Fibroblast of villous mesenchyme (primary cell): ENCODE data around the gene NEGR1. TPM values are rescaled to one million over a fixed set of nuclear protein-coding genes. Genes with fewer than 3 reads are reported as not detected.

Experiments used
- DNase-seq: peaks from one replicate; pipeline ENCODE4 v3.0.0-alpha.2; 2010; ENCODE audit warnings: low read depth
- H3K4me3 ChIP-seq: 2 replicates; pipeline ENCODE4 v1.5.1; 2011; ENCODE audit warnings: low read depth, mild to moderate bottlenecking, low read length
- total RNA-seq: library from RNA; depleted of rRNA; stranded (reverse); fragments of >200 nt; gene quantifications from 2 replicates; pipeline ENCODE4 v1.2.3, GENCODE V29; 2012
- TF ChIP-seq, protein P1 (sequence below): IDR thresholded peaks from 2 replicates; pipeline ENCODE4 v1.5.1; 2012; ENCODE audit warnings: low read depth, mild to moderate bottlenecking, low read length; ENCODE audit not compliant: insufficient read depth

The NEGR1 gene
- total RNA-seq, 1 donor, result 13.8 TPM

- H3K4me3 ChIP-seq, result no peak overlapping the region
- DNase-seq, result no peak
- TF ChIP-seq, protein P1, sequence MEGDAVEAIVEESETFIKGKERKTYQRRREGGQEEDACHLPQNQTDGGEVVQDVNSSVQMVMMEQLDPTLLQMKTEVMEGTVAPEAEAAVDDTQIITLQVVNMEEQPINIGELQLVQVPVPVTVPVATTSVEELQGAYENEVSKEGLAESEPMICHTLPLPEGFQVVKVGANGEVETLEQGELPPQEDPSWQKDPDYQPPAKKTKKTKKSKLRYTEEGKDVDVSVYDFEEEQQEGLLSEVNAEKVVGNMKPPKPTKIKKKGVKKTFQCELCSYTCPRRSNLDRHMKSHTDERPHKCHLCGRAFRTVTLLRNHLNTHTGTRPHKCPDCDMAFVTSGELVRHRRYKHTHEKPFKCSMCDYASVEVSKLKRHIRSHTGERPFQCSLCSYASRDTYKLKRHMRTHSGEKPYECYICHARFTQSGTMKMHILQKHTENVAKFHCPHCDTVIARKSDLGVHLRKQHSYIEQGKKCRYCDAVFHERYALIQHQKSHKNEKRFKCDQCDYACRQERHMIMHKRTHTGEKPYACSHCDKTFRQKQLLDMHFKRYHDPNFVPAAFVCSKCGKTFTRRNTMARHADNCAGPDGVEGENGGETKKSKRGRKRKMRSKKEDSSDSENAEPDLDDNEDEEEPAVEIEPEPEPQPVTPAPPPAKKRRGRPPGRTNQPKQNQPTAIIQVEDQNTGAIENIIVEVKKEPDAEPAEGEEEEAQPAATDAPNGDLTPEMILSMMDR, result no peak
These were observed 809.0 kb downstream of the NEGR1 start for GRCh38 chr1:71473331-71473730.

- no peak for DNase-seq
- TF ChIP-seq, protein P1, result no peak
- H3K4me3 ChIP-seq, result no peak overlapping the region
These were observed 817.2 kb downstream of the NEGR1 start for GRCh38 chr1:71465093-71465492.

- H3K4me3 ChIP-seq, result no peak overlapping the region
- TF ChIP-seq, protein P1, result no peak
- no peak for DNase-seq
These were observed 818.3 kb downstream of the NEGR1 start for GRCh38 chr1:71464016-71464415.

DNA sequence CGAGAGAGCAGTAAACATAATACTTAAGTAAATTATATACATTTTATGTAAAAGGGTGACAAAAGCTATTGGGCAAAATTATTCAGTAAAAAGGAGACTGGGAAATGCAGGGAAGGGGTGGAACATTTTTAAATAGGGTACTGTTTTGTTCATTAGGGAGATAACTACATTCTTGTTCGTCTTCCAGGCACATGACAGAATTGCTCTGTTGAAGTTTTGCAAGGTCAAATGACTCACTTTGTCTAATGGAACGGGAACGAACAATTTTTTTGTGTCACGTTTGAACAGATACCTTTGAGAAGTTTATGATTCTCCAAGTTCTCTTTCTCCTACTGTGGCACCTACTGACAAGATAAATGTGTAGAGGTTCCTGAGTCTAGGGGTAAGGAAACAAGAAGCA, 819.2 kb downstream of the NEGR1 start:
- peak; percentile 36 for DNase-seq
- TF ChIP-seq, protein P1, result no peak
- no peak overlapping the region for H3K4me3 ChIP-seq

- TF ChIP-seq, protein P1, result no peak
- no peak overlapping the region for H3K4me3 ChIP-seq
- no peak for DNase-seq
These were observed 820.1 kb downstream of the NEGR1 start for GRCh38 chr1:71462247-71462646.

DNA sequence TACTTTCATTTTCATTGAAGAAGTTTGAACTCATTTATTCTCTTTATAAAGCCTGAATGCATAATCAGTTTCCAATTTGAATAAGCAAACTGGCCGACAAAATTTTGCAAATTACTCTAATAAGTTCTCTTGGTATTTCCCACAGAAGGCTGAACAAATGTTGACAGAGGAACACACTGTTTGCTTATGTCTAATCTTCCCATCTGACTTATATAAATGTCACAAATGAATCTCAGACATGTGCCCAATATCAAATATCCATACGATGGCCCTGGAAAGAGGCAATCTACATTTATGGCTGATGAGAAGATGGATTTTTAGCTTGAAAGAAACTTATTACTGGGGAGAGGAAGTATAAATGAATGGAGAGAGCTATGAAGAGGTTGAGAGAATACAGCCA, 820.9 kb downstream of the NEGR1 start:
- no peak for DNase-seq
- TF ChIP-seq, protein P1, result no peak
- no peak overlapping the region for H3K4me3 ChIP-seq

DNA sequence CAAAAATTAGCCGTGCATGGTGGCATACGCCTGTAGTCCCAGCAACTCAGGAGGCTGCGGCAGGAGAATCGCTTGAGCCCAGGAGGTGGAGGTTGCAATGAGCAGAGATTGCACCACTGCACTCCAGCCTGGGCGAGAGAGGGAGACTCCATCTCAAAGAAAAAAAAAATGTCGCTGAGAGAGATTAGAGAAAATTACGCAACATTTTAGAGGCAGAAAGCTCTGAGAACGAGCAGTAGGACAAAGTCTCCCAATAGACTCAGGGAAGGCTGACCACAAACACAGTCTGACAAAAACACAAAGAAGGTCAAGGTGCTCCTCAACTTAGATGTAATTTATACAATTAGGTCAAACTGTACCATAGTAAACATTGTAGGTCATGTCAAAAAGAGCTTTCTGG, 833.9 kb downstream of the NEGR1 start:
- DNase-seq, result no peak
- TF ChIP-seq, protein P1, result no peak
- no peak overlapping the region for H3K4me3 ChIP-seq
